ENCODE results near the gene ZNF672.

Gene ZNF672

DNA sequence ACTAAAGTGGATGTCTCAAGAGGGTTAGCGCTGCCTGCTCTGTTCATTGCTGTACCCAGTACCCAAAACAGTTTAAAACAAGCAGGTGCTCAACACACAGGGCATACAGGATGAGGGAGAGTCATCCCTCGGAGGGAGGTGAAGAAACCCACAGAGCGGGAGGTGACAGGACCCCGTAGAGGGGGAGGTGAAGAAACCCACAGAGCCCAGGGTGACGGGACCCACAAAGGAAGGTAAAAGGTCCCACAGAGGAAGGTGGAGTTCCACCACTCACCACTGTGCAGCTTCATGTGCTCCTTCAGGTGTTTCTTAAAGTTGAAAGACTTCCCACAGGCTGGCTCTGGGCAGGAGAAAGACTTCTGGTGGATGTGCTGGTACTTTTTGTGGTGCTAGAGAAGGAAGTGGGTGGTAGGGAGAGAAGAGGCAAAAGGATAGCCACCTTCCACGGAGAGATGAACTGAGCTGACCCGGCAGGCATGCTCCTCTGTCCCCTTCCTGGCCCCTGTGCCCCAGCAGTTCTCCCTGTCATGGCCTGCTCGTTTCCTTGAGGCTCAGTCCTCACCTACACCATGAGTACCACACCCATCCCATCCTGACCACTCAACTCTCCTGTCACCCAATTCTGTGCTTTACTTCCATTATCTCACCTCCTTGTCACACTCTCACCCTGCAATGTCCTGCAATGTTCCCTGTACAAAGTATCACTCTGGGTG, 15.8 kb downstream of the ZNF672 start:
- H3K27ac Mint-ChIP-seq, result no peak overlapping the region
- no peak overlapping the region for H3K4me3 Mint-ChIP-seq
- peaks cover 4% of the 10 kb centered on the region for H3K36me3 Mint-ChIP-seq
- H3K27me3 Mint-ChIP-seq, result no peaks in the 10 kb centered on the region
- H3K4me1 Mint-ChIP-seq, result peaks cover 17% of the 10 kb centered on the region
- no peaks in the 10 kb centered on the region for H3K9me3 Mint-ChIP-seq

DNA sequence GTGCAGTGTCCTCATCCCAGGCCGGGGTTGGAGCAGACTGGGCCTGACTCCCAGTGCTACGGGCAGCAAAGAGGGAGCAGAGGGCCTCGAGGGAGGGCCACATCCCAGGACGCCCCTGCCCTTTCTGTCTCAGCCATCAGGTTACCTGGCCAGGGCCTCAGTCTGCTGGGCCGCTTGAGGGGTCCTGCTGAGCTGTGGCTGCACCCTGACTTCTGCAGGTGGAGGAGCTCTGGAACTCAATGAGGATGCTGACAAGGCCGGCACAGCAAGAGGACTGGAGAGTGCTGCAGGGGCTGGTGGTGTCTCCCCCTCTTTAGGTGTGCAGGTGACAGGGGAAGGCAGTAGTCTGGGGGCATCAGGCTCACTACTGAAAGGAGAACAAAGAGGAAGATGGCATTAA, 17.6 kb downstream of the ZNF672 start:
- Mint-ChIP-seq H3K9me3 (no peaks in the 10 kb centered on the region), H3K27me3 (no peaks in the 10 kb centered on the region), H3K4me3 (no peak overlapping the region), H3K27ac (no peak overlapping the region), H3K36me3 (peaks cover 2% of the 10 kb centered on the region), H3K4me1 (peaks cover 27% of the 10 kb centered on the region)

GRCh38 chr1:248856176-248856575, 18.2 kb downstream of the ZNF672 start:
- H3K9me3 Mint-ChIP-seq, result no peaks in the 10 kb centered on the region
- no peaks in the 10 kb centered on the region for H3K27me3 Mint-ChIP-seq
- H3K4me1 Mint-ChIP-seq, result peaks cover 27% of the 10 kb centered on the region
- peak overlapping the region; percentile 56 for H3K27ac Mint-ChIP-seq
- H3K36me3 Mint-ChIP-seq, result peaks cover 2% of the 10 kb centered on the region
- H3K4me3 Mint-ChIP-seq, result peak overlapping the region; percentile 93

DNA sequence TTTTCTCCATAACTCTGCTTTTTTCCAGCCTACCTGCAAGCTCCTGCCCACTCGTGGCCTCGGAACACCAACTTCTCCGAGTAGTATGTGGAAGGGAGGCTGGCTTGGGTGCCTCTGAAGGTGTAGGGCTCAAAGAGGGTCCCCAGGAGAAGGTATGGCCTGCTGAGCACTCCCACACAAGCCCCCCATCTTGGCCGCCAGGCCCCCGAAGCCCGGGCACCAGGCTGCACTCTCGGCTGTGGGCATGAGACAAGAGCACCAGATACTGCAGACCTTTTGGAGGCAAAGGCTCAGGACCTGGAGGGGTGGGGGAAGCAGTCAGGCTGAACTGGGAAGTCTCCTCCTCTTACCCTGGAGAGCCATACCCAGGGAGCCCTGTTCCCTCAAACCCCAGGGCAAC, 19.2 kb downstream of the ZNF672 start:
- H3K9me3 Mint-ChIP-seq, result no peaks in the 10 kb centered on the region
- no peak overlapping the region for H3K27ac Mint-ChIP-seq
- peaks cover 2% of the 10 kb centered on the region for H3K36me3 Mint-ChIP-seq
- peak overlapping the region; percentile 93 for H3K4me3 Mint-ChIP-seq
- no peaks in the 10 kb centered on the region for H3K27me3 Mint-ChIP-seq
- H3K4me1 Mint-ChIP-seq, result peaks cover 36% of the 10 kb centered on the region

- Mint-ChIP-seq H3K36me3 (peaks cover 2% of the 10 kb centered on the region), H3K27ac (peak overlapping the region; percentile 84), H3K4me1 (peaks cover 41% of the 10 kb centered on the region)
Observed at GRCh38 chr1:248857749-248858095, 19.7 kb downstream of the ZNF672 start.

DNA sequence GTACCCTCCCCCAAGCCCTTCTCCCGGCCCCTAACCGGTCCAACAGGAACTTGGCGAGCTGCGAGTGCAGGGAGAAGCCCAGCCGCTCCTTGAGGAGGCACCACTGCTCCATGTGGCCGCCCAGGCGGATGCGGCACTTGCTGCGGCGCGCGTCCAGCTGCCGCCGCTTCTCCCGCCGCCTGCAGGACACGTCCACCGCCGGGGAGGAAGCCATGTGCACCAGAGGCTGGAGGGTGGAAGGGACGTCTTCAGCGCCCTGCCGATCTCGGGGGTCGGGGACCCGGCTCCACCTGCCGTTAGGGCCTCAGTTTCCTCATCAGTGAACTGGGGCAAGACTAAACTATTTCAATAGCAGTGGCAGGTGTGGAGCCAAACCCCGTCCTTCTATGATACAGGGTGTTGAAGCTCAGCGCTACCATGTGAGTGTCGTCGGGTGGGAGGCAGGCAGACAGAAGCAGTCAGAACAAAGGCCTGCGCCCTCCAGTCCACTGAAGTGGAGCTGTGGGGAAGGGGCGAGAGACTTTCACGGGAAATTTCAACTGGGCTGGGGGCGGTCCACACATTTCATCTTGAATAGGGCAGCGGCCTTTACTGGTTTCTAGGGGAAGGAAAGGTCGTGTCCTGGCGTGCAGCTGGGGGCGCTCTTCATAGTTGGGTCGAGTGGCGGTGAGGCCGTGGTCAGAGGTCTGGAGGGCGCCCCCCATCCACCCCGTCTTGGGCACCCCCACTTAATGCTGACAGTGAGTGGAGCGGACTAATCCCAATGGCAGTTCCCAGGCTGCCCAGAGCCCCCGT, 20.3 kb downstream of the ZNF672 start:
- peaks cover 46% of the 10 kb centered on the region for H3K4me1 Mint-ChIP-seq
- H3K27me3 Mint-ChIP-seq, result no peaks in the 10 kb centered on the region
- peak overlapping the region; percentile 93 for H3K4me3 Mint-ChIP-seq
- peak overlapping the region; percentile 93 for H3K27ac Mint-ChIP-seq
- no peaks in the 10 kb centered on the region for H3K9me3 Mint-ChIP-seq
- peaks cover 2% of the 10 kb centered on the region for H3K36me3 Mint-ChIP-seq

More at GRCh38 chr1:248857749-248858095, 19.7 kb downstream of the ZNF672 start:
- no peaks in the 10 kb centered on the region for H3K9me3 Mint-ChIP-seq
- H3K27me3 Mint-ChIP-seq, result no peaks in the 10 kb centered on the region
- peak overlapping the region; percentile 93 for H3K4me3 Mint-ChIP-seq

DNA sequence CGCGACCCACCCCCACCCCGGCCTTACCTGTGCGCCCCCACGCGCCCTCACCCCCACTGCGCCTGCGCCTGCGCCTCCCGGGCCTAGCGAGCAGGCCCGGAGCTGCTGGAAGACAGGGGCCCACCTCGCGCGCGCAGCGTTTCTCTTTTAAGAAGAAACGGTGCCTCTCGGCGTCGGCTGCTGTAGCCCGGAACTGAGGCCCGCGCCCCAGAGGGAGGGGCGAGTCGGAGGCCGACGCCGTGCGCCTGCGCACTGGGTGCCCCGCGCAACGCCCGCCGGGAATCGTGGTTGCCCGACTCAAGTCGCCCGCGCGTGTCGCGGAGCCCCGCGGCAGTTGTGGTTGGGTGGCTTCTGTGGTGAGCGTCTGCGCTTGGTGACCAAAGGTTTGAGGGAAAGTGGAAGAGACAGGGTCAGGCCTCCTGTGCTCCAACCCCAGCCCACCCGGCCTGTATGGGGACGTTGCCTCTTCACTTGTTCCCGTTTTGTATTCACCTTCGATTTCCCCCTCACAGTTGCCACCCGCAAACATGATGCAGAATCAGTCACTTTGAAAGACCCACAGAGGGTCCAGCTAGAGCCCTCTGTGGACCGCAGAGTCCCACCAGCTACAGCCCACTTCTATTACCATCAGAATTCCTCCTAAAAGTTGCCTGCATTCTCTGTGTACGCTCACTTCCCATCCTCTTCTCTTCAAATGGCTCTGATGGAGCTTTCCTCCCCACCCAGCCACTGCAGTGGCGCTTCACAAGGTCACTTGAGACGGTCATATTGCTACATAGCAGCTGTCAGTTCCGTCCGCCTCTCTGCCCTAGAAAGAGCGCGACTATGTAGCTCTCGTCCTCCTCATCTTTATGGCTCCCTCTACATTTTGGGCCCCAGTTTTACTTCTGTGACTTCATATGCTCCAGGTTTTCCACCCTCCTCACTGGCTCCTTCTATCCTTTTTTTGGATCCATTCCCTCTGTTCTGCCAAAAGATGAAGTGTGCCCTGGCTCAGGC, 21.2 kb downstream of the ZNF672 start, which contains the start of gene ZNF692:
ZNF692 (minus strand) TSS at position 195 of the 999 bp plus-strand sequence. CDS start 776 bp downstream, outside the sequence.
- H3K9me3 Mint-ChIP-seq, result no peaks in the 10 kb centered on the region
- peaks cover 51% of the 10 kb centered on the region for H3K4me1 Mint-ChIP-seq
- peak within 1 kb of the TSS; percentile 94 for H3K27ac Mint-ChIP-seq
- no peaks in the 10 kb centered on the region for H3K27me3 Mint-ChIP-seq
- peak within 1 kb of the TSS; percentile 93 for H3K4me3 Mint-ChIP-seq
- H3K36me3 Mint-ChIP-seq, result peaks cover 2% of the 10 kb centered on the region

GRCh38 chr1:248860007-248860406, 22.0 kb downstream of the ZNF672 start:
- H3K27ac Mint-ChIP-seq, result peak overlapping the region; percentile 94
- peak overlapping the region; percentile 93 for H3K4me3 Mint-ChIP-seq
- H3K4me1 Mint-ChIP-seq, result peaks cover 53% of the 10 kb centered on the region
- peaks cover 2% of the 10 kb centered on the region for H3K36me3 Mint-ChIP-seq
- no peaks in the 10 kb centered on the region for H3K9me3 Mint-ChIP-seq
- H3K27me3 Mint-ChIP-seq, result no peaks in the 10 kb centered on the region

DNA sequence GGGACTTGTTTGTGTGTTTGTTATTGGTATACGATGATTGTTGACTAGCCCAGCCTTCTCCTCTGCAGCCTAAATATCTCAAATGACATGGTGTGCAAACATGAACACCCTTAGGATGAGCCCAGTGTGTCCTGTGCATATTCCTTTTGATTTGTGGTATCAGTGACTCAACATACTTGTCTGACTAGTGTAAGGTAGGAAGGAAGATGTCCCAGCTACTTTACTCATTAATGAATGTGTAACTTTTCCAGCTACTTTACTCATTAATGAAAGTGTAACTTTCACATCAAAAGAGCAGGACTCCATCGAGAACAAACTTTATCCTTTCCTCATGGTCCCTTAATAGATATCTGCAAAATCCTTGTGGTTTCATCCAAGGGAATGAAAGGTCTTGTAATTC, 23.6 kb downstream of the ZNF672 start:
- H3K27me3 Mint-ChIP-seq, result no peaks in the 10 kb centered on the region
- H3K9me3 Mint-ChIP-seq, result no peaks in the 10 kb centered on the region
- H3K27ac Mint-ChIP-seq, result peak overlapping the region; percentile 15
- peaks cover 46% of the 10 kb centered on the region for H3K4me1 Mint-ChIP-seq
- H3K4me3 Mint-ChIP-seq, result no peak overlapping the region
- H3K36me3 Mint-ChIP-seq, result no peaks in the 10 kb centered on the region

GRCh38 chr1:248862695-248862997, 24.6 kb downstream of the ZNF672 start:
- peak overlapping the region; percentile 66 for H3K27ac Mint-ChIP-seq

GRCh38 chr1:248862998-248863881, 25.2 kb downstream of the ZNF672 start:
- Mint-ChIP-seq H3K27me3 (no peaks in the 10 kb centered on the region), H3K4me1 (peaks cover 39% of the 10 kb centered on the region), H3K4me3 (peak overlapping the region; percentile 89), H3K27ac (peak overlapping the region; percentile 66), H3K36me3 (no peaks in the 10 kb centered on the region), H3K9me3 (no peaks in the 10 kb centered on the region)

More at GRCh38 chr1:248862695-248862997, 24.6 kb downstream of the ZNF672 start:
- H3K4me1 Mint-ChIP-seq, result peaks cover 39% of the 10 kb centered on the region
- H3K27me3 Mint-ChIP-seq, result no peaks in the 10 kb centered on the region
- no peaks in the 10 kb centered on the region for H3K9me3 Mint-ChIP-seq
- H3K4me3 Mint-ChIP-seq, result peak overlapping the region; percentile 89
- H3K36me3 Mint-ChIP-seq, result no peaks in the 10 kb centered on the region

- Mint-ChIP-seq H3K27ac (no peak overlapping the region), H3K36me3 (no peaks in the 10 kb centered on the region), H3K4me1 (peaks cover 34% of the 10 kb centered on the region), H3K4me3 (peak overlapping the region; percentile 43), H3K9me3 (no peaks in the 10 kb centered on the region), H3K27me3 (peaks cover 3% of the 10 kb centered on the region)
Observed at GRCh38 chr1:248871837-248872401, 33.9 kb downstream of the ZNF672 start.

GRCh38 chr1:248872752-248873408, 34.9 kb downstream of the ZNF672 start:
- Mint-ChIP-seq H3K27me3 (peaks cover 3% of the 10 kb centered on the region), H3K36me3 (no peaks in the 10 kb centered on the region), H3K4me3 (peak overlapping the region; percentile 94), H3K27ac (peak overlapping the region; percentile 99), H3K9me3 (no peaks in the 10 kb centered on the region), H3K4me1 (peaks cover 34% of the 10 kb centered on the region)

Measured in activated naive CD4-positive, alpha-beta T cell treated with anti-CD3 and anti-CD28 coated beads, Interleukin-2, amount 50 U/mL, for 24 hours (primary cell).